Measurements from ENCODE around the gene KCNJ4. TPM values are rescaled to one million over a fixed set of nuclear protein-coding genes. Genes with fewer than 3 reads are reported as not detected.

Gene KCNJ4
- polyA plus RNA-seq, 1 donor (not counting 4 experiments of a cell fraction or from before 2014, with no cell fraction given): not detected

GRCh38 chr22:38455530-38456271 is 702 bp upstream of the KCNJ4 start:
- H3K79me2 ChIP-seq (ENCODE audit: control insufficient read depth, insufficient read depth, low read length): no peaks in the 10 kb centered on the region
- no peak overlapping the region for H2AFZ ChIP-seq (ENCODE audit: control insufficient read depth, low read length)

GRCh38 chr22:38454353-38455075 is 485 bp downstream of the KCNJ4 start:
- Histone ChIP-seq H3K4me3 (ENCODE audit: control insufficient read depth in 2 of 3, extremely low read depth in 1 of 3, insufficient read depth in 2 of 3, low read depth in 1 of 3, low read length in 3 of 3) (no peak overlapping the region), H3K36me3 (ENCODE audit: control insufficient read depth in 2 of 2, extremely low read depth in 1 of 2, insufficient read depth in 2 of 2, low read length in 2 of 2) (no peaks in the 10 kb centered on the region), H2AFZ (ENCODE audit: control insufficient read depth, low read length) (no peak overlapping the region), H3K4me1 (ENCODE audit: control insufficient read depth, extremely low read depth, insufficient read depth, low read length) (peaks cover 19% of the 10 kb centered on the region), H3K27me3 (ENCODE audit: control insufficient read depth, extremely low read depth, insufficient read depth, low read length) (peaks cover 75% of the 10 kb centered on the region), H3K79me2 (ENCODE audit: control insufficient read depth, insufficient read depth, low read length) (no peaks in the 10 kb centered on the region), H3K27ac (ENCODE audit: control insufficient read depth, insufficient read depth, low read length) (no peak overlapping the region), H3K4me2 (ENCODE audit: control insufficient read depth, extremely low read depth, insufficient read depth, low read depth, low read length) (peak overlapping the region; percentile 32), H4K20me1 (ENCODE audit: control insufficient read depth, extremely low read depth, insufficient read depth, low read length) (no peaks in the 10 kb centered on the region), H3K9ac (ENCODE audit: control insufficient read depth, extremely low read depth, insufficient read depth, low read length) (no peak overlapping the region), H3K9me1 (ENCODE audit: control insufficient read depth, extremely low read depth, insufficient read depth, low read length) (no peaks in the 10 kb centered on the region), H3K9me3 (ENCODE audit: control insufficient read depth, low read depth, low read length) (no peaks in the 10 kb centered on the region)
- dilution Hi-C loops (cut with MboI; ENCODE audit: extremely low pct_ligation_motif_present, low sequenced_read_pairs): no loop called here
- no peak for DNase-seq (ENCODE audit: low read depth, low spot score)
- TF ChIP-seq CTCF (optimal IDR thresholded peaks at IDR 0.05 in 1 of 3, IDR thresholded peaks at IDR 0.05 in 1 of 3, conservative IDR thresholded peaks at IDR 0.05 in 1 of 3; ENCODE audit: extremely low read depth in 1 of 3, insufficient read depth in 2 of 3, low read length in 3 of 3): no peak
- peak; percentile 100 for TF ChIP-seq EZH2 (IDR thresholded peaks at IDR 0.05; ENCODE audit: low read length)
- FAIRE-seq: no peak

More at GRCh38 chr22:38455530-38456271, 702 bp upstream of the KCNJ4 start:
- Histone ChIP-seq H3K9ac (ENCODE audit: control insufficient read depth, extremely low read depth, insufficient read depth, low read length) (no peak overlapping the region), H3K4me3 (ENCODE audit: control insufficient read depth in 2 of 3, extremely low read depth in 1 of 3, insufficient read depth in 2 of 3, low read depth in 1 of 3, low read length in 3 of 3) (peak overlapping the region in 2 of 3 experiments; percentile 20 to 38), H3K27me3 (ENCODE audit: control insufficient read depth, extremely low read depth, insufficient read depth, low read length) (peaks cover 75% of the 10 kb centered on the region), H3K36me3 (ENCODE audit: control insufficient read depth in 2 of 2, extremely low read depth in 1 of 2, insufficient read depth in 2 of 2, low read length in 2 of 2) (no peaks in the 10 kb centered on the region), H3K27ac (ENCODE audit: control insufficient read depth, insufficient read depth, low read length) (no peak overlapping the region), H3K4me2 (ENCODE audit: control insufficient read depth, extremely low read depth, insufficient read depth, low read depth, low read length) (peak overlapping the region; percentile 51), H4K20me1 (ENCODE audit: control insufficient read depth, extremely low read depth, insufficient read depth, low read length) (no peaks in the 10 kb centered on the region), H3K9me3 (ENCODE audit: control insufficient read depth, low read depth, low read length) (no peaks in the 10 kb centered on the region), H3K9me1 (ENCODE audit: control insufficient read depth, extremely low read depth, insufficient read depth, low read length) (no peaks in the 10 kb centered on the region), H3K4me1 (ENCODE audit: control insufficient read depth, extremely low read depth, insufficient read depth, low read length) (peaks cover 14% of the 10 kb centered on the region)
- dilution Hi-C loops (cut with MboI; ENCODE audit: extremely low pct_ligation_motif_present, low sequenced_read_pairs): no loop called here
- TF ChIP-seq CTCF (optimal IDR thresholded peaks at IDR 0.05 in 1 of 3, IDR thresholded peaks at IDR 0.05 in 1 of 3, conservative IDR thresholded peaks at IDR 0.05 in 1 of 3; ENCODE audit: extremely low read depth in 1 of 3, insufficient read depth in 2 of 3, low read length in 3 of 3) (no peak), EZH2 (IDR thresholded peaks at IDR 0.05; ENCODE audit: low read length) (peak; percentile 23)
- DNase-seq (ENCODE audit: low read depth, low spot score) (no peak), FAIRE-seq (no peak)
